Mesothelial cell of epicardium (in vitro differentiated cells): ENCODE results near the gene SLC6A15. TPM values are rescaled to one million over a fixed set of nuclear protein-coding genes. Genes with fewer than 3 reads are reported as not detected.
A peak's percentile ranks its signal among the peaks of the same experiment; 100 is the strongest.

Experiments
- DNase-seq, 2 experiments: peaks; one replicate each; pipeline ENCODE4 v3.0.0; 2021; ENCODE audit warnings: low spot score in 2 of 2; ENCODE audit not compliant: unreplicated experiment in 2 of 2
- H3K27ac Mint-ChIP-seq: 2 replicates; pipeline ENCODE4 v1.8.0; 2021; ENCODE audit warnings: mixed read lengths
- H3K27me3 Mint-ChIP-seq: 2 replicates; pipeline ENCODE4 v1.8.0; 2021; ENCODE audit warnings: low read depth, mixed read lengths
- H3K36me3 Mint-ChIP-seq: 2 replicates; pipeline ENCODE4 v1.8.0; 2021; ENCODE audit warnings: mixed read lengths
- H3K4me1 Mint-ChIP-seq: 2 replicates; pipeline ENCODE4 v1.8.0; 2021; ENCODE audit warnings: mixed read lengths
- H3K4me3 Mint-ChIP-seq: 2 replicates; pipeline ENCODE4 v1.8.0; 2021; ENCODE audit warnings: mild to moderate bottlenecking, moderate library complexity, mixed read lengths
- H3K9me3 Mint-ChIP-seq: 2 replicates; pipeline ENCODE4 v1.8.0; 2021; ENCODE audit warnings: mixed read lengths
- CTCF ChIP-seq: fragments of 200-600 bp; sonication (generic); IDR thresholded peaks from one replicate; pipeline ENCODE4 v1.5.0; 2021; ENCODE audit warnings: antibody characterized with exemption; ENCODE audit not compliant: unreplicated experiment
- total RNA-seq: library from RNA; stranded (reverse); gene quantifications from 3 replicates; pipeline ENCODE4 v1.2.1, GENCODE V29; 2021

The SLC6A15 gene
- total RNA-seq, 1 donor from 2014 or later, result 9.6 TPM

GRCh38 chr12:84946753-84947152 is 34.2 kb upstream of the SLC6A15 start:
- DNase-seq, result no peak
- Mint-ChIP-seq H3K36me3 (no peaks in the 10 kb centered on the region), H3K4me1 (no peaks in the 10 kb centered on the region), H3K4me3 (no peak overlapping the region), H3K27me3 (no peaks in the 10 kb centered on the region), H3K9me3 (no peaks in the 10 kb centered on the region), H3K27ac (no peak overlapping the region)
- no peak for TF ChIP-seq CTCF

GRCh38 chr12:84937415-84937814 is 24.8 kb upstream of the SLC6A15 start:
- peaks cover 11% of the 10 kb centered on the region for H3K27me3 Mint-ChIP-seq
- no peak overlapping the region for H3K4me3 Mint-ChIP-seq
- no peaks in the 10 kb centered on the region for H3K4me1 Mint-ChIP-seq
- no peaks in the 10 kb centered on the region for H3K36me3 Mint-ChIP-seq
- H3K27ac Mint-ChIP-seq, result no peak overlapping the region
- no peak for DNase-seq
- H3K9me3 Mint-ChIP-seq, result peaks cover 16% of the 10 kb centered on the region
- no peak for TF ChIP-seq CTCF

- no peaks in the 10 kb centered on the region for H3K36me3 Mint-ChIP-seq
Observed at GRCh38 chr12:84929501-84929900, 16.9 kb upstream of the SLC6A15 start.

GRCh38 chr12:84924981-84925380 is 12.4 kb upstream of the SLC6A15 start:
- no peak overlapping the region for H3K4me3 Mint-ChIP-seq
- no peak for TF ChIP-seq CTCF
- H3K36me3 Mint-ChIP-seq, result no peaks in the 10 kb centered on the region
- no peak for DNase-seq
- no peaks in the 10 kb centered on the region for H3K9me3 Mint-ChIP-seq
- peaks cover 16% of the 10 kb centered on the region for H3K27me3 Mint-ChIP-seq
- peak overlapping the region; percentile 55 for H3K27ac Mint-ChIP-seq
- H3K4me1 Mint-ChIP-seq, result peaks cover 7% of the 10 kb centered on the region

More at GRCh38 chr12:84929501-84929900, 16.9 kb upstream of the SLC6A15 start:
- no peak for DNase-seq
- Mint-ChIP-seq H3K4me1 (peaks cover 7% of the 10 kb centered on the region), H3K4me3 (no peak overlapping the region), H3K27me3 (peaks cover 16% of the 10 kb centered on the region), H3K27ac (no peak overlapping the region), H3K9me3 (peaks cover 6% of the 10 kb centered on the region)
- no peak for TF ChIP-seq CTCF

GRCh38 chr12:84922693-84923092 is 10.1 kb upstream of the SLC6A15 start:
- H3K4me1 Mint-ChIP-seq, result peaks cover 7% of the 10 kb centered on the region
- H3K27me3 Mint-ChIP-seq, result peaks cover 11% of the 10 kb centered on the region
- H3K27ac Mint-ChIP-seq, result no peak overlapping the region
- no peak overlapping the region for H3K4me3 Mint-ChIP-seq
- no peak for TF ChIP-seq CTCF
- H3K9me3 Mint-ChIP-seq, result no peaks in the 10 kb centered on the region
- no peak for DNase-seq
- no peaks in the 10 kb centered on the region for H3K36me3 Mint-ChIP-seq

- no peak for DNase-seq
- no peak for TF ChIP-seq CTCF
- Mint-ChIP-seq H3K27ac (no peak overlapping the region), H3K27me3 (peaks cover 6% of the 10 kb centered on the region), H3K36me3 (no peaks in the 10 kb centered on the region), H3K4me3 (no peak overlapping the region), H3K9me3 (no peaks in the 10 kb centered on the region), H3K4me1 (peaks cover 5% of the 10 kb centered on the region)
Observed at GRCh38 chr12:84920331-84920730, 7.7 kb upstream of the SLC6A15 start.
